ENCODE data around the gene EFHC2. TPM values are rescaled to one million over a fixed set of nuclear protein-coding genes. Genes with fewer than 3 reads are reported as not detected.

The EFHC2 gene, protein sequence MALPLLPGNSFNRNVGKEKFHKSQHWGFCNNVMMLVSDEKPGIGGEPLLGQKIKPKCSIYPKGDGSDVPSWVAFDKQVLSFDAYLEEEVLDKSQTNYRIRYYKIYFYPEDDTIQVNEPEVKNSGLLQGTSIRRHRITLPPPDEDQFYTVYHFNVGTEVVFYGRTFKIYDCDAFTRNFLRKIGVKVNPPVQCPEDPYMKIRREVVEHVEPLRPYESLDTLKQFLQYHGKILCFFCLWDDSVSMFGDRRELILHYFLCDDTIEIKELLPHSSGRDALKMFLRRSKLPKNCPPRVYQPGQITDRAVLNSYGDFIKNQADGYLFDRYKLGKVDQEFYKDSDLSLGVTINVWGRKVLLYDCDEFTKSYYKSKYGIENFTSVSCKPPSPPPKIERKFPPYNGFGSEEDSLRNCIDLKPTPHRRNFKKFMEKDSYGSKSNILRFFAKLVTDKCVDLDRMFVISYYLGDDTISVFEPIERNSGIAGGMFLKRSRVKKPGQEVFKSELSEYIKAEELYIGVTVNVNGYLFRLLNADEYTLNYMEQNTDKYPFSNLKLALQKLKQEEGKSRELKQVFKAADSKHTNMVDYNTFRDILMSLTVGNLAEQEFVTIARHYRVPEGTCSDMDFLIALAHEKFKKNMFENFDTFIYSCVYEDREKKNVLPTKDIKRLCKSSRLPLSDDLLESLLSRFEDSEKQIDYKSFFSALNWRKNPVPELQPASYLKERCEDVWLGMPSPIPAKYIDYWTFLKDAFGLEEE
- 23.1 TPM for polyA plus RNA-seq (2013)

DNA sequence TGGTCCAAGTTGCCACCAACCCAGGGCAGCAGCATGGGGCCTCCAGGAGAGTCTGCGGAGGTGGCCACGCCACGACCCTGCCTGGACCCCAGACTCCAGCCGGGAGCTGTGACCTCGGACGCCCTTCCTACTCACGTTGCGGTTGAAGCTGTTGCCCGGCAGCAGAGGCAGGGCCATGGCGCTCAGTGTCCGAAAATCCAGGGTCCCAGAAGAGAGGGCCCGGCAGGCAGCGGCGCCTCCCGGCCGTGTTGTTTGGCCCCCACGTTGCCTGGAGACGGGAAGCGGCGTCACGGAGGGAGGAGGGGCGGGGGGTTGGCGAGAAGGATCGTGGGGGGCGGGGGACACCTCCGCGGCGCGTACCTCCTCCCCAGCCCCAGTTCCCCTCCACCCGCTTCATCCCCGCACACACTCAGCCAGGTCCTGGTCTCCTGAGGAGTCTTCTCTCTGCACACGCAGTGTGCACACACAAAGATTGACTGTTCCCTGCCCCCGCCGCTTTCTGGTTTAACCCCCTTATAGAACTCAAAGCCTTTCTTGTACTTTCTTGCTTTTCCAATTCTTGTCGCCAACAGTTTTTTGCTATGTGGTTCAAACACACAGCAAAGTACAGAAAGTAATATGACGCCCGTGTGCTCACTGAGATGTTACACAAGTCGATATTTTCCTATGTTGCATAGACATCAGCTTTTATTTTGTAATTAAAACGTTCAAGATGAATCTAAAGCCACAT, at the start of gene EFHC2:
Gene EFHC2, minus strand, starts transcription at position 261 of the 730 bp plus-strand sequence. Its CDS starts 84 bp downstream, at position 177.
- Histone ChIP-seq H3K4me3 (ENCODE audit: control insufficient read depth in 1 of 7, extremely low read depth in 1 of 7, insufficient read depth in 4 of 7, low read depth in 2 of 7, low read length in 6 of 7) (peak within 1 kb of the TSS; percentile 31 to 91 (median 66)), H3K9me3 (ENCODE audit: control extremely low read depth in 1 of 5, control insufficient read depth in 4 of 5, insufficient read depth in 2 of 5, low read depth in 1 of 5, low read length in 4 of 5) (no peaks in the 10 kb centered on the region), H3K27ac (ENCODE audit: insufficient read depth in 1 of 2, low read depth in 1 of 2, low read length in 2 of 2, poor library complexity in 1 of 2, severe bottlenecking in 2 of 2) (peak within 1 kb of the TSS; percentile 96 to 98), H3K36me3 (ENCODE audit: control insufficient read depth in 4 of 4, insufficient read depth in 4 of 4, low read length in 3 of 4) (no peaks in the 10 kb centered on the region), H3K27me3 (replicated peaks in 2 of 5; ENCODE audit: control insufficient read depth in 4 of 5, insufficient read depth in 5 of 5, low read length in 4 of 5) (peaks cover 0 to 6% (median 0%) of the 10 kb centered on the region in 5 experiments), H3K4me1 (ENCODE audit: control extremely low read depth in 1 of 4, control insufficient read depth in 4 of 4, insufficient read depth in 4 of 4, low read length in 3 of 4) (peaks cover 8 to 46% (median 29%) of the 10 kb centered on the region in 4 experiments)
- ChIA-PET CTCF (no interaction called here), POLR2A (no interaction called here)
- DNase-seq = peak; percentile 61 to 72 (median 71)
- 4% methylated on average over 22 of the region's 39 CpGs for WGBS (ENCODE audit: insufficient coverage)

DNA sequence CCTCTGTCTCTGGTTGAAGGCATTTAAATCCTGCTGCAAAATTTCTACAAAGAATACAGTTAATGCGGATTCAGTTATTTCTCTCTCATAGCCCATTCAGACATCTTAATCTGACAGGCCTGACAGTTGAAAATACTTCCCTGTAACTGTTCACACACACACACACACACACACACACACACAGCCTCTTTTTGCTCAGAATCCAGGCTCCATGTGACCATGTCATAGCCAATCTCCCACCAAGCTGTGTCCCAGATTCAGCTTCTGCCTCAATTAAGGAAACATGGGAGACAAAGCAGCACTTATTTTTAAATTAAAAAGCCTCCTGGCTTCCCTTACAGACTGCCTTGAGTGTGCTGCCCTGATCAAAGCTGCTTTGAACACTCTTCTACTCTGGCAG, 49.3 kb upstream of the EFHC2 start:
- no peaks in the 10 kb centered on the region for H3K36me3 ChIP-seq (ENCODE audit: control insufficient read depth in 4 of 4, insufficient read depth in 4 of 4, low read length in 3 of 4)
- DNase-seq = no peak
- 91% methylated on average over 1 of the region's 1 CpG for WGBS (ENCODE audit: insufficient coverage)
- peaks cover 0 to 6% (median 4%) of the 10 kb centered on the region in 5 experiments for H3K9me3 ChIP-seq (ENCODE audit: control extremely low read depth in 1 of 5, control insufficient read depth in 4 of 5, insufficient read depth in 2 of 5, low read depth in 1 of 5, low read length in 4 of 5)
- peaks cover 0 to 7% (median 0%) of the 10 kb centered on the region in 5 experiments for H3K27me3 ChIP-seq (replicated peaks in 2 of 5; ENCODE audit: control insufficient read depth in 4 of 5, insufficient read depth in 5 of 5, low read length in 4 of 5)
- no peaks in the 10 kb centered on the region for H3K4me1 ChIP-seq (ENCODE audit: control extremely low read depth in 1 of 4, control insufficient read depth in 4 of 4, insufficient read depth in 4 of 4, low read length in 3 of 4)
- no peak overlapping the region for H3K4me3 ChIP-seq (ENCODE audit: control insufficient read depth in 1 of 7, extremely low read depth in 1 of 7, insufficient read depth in 4 of 7, low read depth in 2 of 7, low read length in 6 of 7)
- ChIA-PET CTCF (no interaction called here), POLR2A (no interaction called here)
- H3K27ac ChIP-seq (ENCODE audit: insufficient read depth in 1 of 2, low read depth in 1 of 2, low read length in 2 of 2, poor library complexity in 1 of 2, severe bottlenecking in 2 of 2) = no peak overlapping the region

DNA sequence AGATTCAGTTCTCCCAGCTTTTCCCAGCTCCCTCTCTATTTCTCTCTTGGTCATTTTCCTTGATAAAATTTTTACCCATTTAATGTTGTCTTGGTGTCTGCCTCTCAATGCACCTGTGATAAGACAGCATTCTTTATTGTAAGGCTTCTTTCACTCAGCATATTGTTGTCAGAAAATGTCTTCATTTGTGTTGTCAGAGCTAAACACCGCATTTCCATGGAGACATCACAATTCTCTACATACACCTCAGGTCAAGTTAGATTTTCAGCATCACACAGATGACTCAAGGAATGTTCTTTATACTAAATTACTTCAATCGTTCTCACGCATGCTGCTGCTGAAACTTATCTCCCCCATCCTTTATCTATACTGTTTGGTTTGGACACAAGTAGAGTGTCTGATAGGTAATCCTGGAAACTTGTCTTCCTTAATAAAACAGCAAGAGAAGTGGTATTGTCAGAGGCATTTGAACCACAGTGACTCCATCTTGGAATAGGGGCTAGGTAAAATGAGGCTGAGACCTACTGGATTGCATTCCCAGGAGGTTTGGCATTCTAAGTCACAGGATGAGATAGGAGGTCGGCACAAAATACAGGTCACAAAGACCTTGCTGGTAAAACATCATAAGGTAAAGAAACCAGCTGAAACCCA, 41.3 kb upstream of the EFHC2 start:
- Histone ChIP-seq H3K27me3 (replicated peaks in 2 of 5; ENCODE audit: control insufficient read depth in 4 of 5, insufficient read depth in 5 of 5, low read length in 4 of 5) (peaks cover 0 to 4% (median 0%) of the 10 kb centered on the region in 5 experiments), H3K27ac (ENCODE audit: insufficient read depth in 1 of 2, low read depth in 1 of 2, low read length in 2 of 2, poor library complexity in 1 of 2, severe bottlenecking in 2 of 2) (no peak overlapping the region), H3K4me3 (ENCODE audit: control insufficient read depth in 1 of 7, extremely low read depth in 1 of 7, insufficient read depth in 4 of 7, low read depth in 2 of 7, low read length in 6 of 7) (no peak overlapping the region), H3K4me1 (ENCODE audit: control extremely low read depth in 1 of 4, control insufficient read depth in 4 of 4, insufficient read depth in 4 of 4, low read length in 3 of 4) (no peaks in the 10 kb centered on the region), H3K36me3 (ENCODE audit: control insufficient read depth in 4 of 4, insufficient read depth in 4 of 4, low read length in 3 of 4) (no peaks in the 10 kb centered on the region), H3K9me3 (ENCODE audit: control extremely low read depth in 1 of 5, control insufficient read depth in 4 of 5, insufficient read depth in 2 of 5, low read depth in 1 of 5, low read length in 4 of 5) (no peaks in the 10 kb centered on the region)
- 82% methylated on average over 2 of the region's 4 CpGs for WGBS (ENCODE audit: insufficient coverage)
- ChIA-PET CTCF (no interaction called here), POLR2A (no interaction called here)
- no peak for DNase-seq

DNA sequence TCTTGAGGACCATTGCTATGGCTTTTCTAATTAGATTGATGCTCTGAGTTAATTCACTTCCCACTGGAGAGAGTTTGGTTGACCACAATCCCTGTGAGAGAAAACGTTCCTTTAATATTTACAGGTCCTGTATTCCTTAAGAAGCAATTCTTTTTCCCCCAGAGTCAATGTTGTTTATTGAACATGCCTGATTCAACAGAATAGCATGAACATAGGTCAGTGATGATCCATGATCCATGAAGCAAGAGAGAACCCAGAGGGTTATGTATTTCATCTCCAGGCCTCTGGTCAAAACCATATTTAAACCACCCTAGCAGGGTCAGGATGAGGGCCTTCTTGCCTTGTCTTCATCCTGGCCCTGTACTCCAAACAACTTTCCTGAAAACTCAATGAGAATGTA, 39.4 kb upstream of the EFHC2 start:
- Histone ChIP-seq H3K4me1 (ENCODE audit: control extremely low read depth in 1 of 4, control insufficient read depth in 4 of 4, insufficient read depth in 4 of 4, low read length in 3 of 4) (no peaks in the 10 kb centered on the region), H3K9me3 (ENCODE audit: control extremely low read depth in 1 of 5, control insufficient read depth in 4 of 5, insufficient read depth in 2 of 5, low read depth in 1 of 5, low read length in 4 of 5) (no peaks in the 10 kb centered on the region), H3K27ac (ENCODE audit: insufficient read depth in 1 of 2, low read depth in 1 of 2, low read length in 2 of 2, poor library complexity in 1 of 2, severe bottlenecking in 2 of 2) (no peak overlapping the region), H3K27me3 (replicated peaks in 2 of 5; ENCODE audit: control insufficient read depth in 4 of 5, insufficient read depth in 5 of 5, low read length in 4 of 5) (peaks cover 0 to 7% (median 0%) of the 10 kb centered on the region in 5 experiments), H3K36me3 (ENCODE audit: control insufficient read depth in 4 of 4, insufficient read depth in 4 of 4, low read length in 3 of 4) (no peaks in the 10 kb centered on the region), H3K4me3 (ENCODE audit: control insufficient read depth in 1 of 7, extremely low read depth in 1 of 7, insufficient read depth in 4 of 7, low read depth in 2 of 7, low read length in 6 of 7) (no peak overlapping the region)
- CTCF ChIA-PET = no interaction called here
- POLR2A ChIA-PET = no interaction called here
- WGBS (ENCODE audit: insufficient coverage) = no CpG with 5 or more reads among the region's 1 CpG
- DNase-seq = no peak

DNA sequence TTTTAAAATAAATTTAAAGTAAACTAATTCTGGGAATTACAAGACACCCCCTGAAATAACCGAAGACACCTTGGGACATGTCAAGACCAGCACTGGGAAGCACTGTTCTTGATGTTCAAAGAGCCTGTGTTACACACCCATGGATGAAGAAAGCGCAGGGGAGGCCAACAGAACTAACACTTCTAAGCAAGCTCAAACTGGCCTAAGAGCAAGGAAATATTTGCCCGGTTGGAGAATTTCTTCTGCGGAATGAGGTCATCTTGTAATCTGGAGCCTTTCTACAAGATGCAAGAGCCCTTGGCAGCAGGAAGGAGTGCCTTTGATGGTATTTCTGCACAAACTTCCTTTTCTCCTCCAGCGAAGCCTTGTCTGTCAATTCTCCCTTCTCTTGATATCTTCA, 9.3 kb upstream of the EFHC2 start:
- H3K4me3 ChIP-seq (ENCODE audit: control insufficient read depth in 1 of 7, extremely low read depth in 1 of 7, insufficient read depth in 4 of 7, low read depth in 2 of 7, low read length in 6 of 7) = no peak overlapping the region
- CTCF ChIA-PET = no interaction called here
- WGBS (ENCODE audit: insufficient coverage) = 60% methylated on average over 5 of the region's 5 CpGs

DNA sequence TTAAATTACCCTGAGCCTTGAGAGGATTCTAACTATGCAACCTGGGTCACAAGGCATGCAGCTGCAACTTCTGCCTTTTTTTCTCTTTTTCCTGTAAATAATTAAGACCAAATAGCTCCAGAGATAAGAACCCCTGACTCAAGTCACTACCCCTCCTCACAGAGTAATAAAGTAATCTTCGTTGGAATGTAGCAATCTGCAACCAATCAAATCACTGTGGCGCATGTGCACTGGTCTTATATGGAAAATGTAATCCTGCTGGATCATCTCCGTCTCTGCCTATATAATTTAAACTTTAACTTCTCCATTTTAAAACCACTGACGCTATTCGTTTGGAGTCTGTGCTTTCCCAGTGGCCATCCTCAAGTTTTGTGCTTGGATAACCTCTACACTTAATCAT, 6.1 kb upstream of the EFHC2 start:
- Histone ChIP-seq H3K36me3 (ENCODE audit: control insufficient read depth in 4 of 4, insufficient read depth in 4 of 4, low read length in 3 of 4) (no peaks in the 10 kb centered on the region), H3K27ac (ENCODE audit: insufficient read depth in 1 of 2, low read depth in 1 of 2, low read length in 2 of 2, poor library complexity in 1 of 2, severe bottlenecking in 2 of 2) (no peak overlapping the region), H3K4me3 (ENCODE audit: control insufficient read depth in 1 of 7, extremely low read depth in 1 of 7, insufficient read depth in 4 of 7, low read depth in 2 of 7, low read length in 6 of 7) (no peak overlapping the region), H3K4me1 (ENCODE audit: control extremely low read depth in 1 of 4, control insufficient read depth in 4 of 4, insufficient read depth in 4 of 4, low read length in 3 of 4) (peaks cover 11 to 28% (median 18%) of the 10 kb centered on the region in 4 experiments), H3K27me3 (replicated peaks in 2 of 5; ENCODE audit: control insufficient read depth in 4 of 5, insufficient read depth in 5 of 5, low read length in 4 of 5) (peaks cover 0 to 8% (median 0%) of the 10 kb centered on the region in 5 experiments), H3K9me3 (ENCODE audit: control extremely low read depth in 1 of 5, control insufficient read depth in 4 of 5, insufficient read depth in 2 of 5, low read depth in 1 of 5, low read length in 4 of 5) (no peaks in the 10 kb centered on the region)
- WGBS (ENCODE audit: insufficient coverage) = 52% methylated on average over 3 of the region's 5 CpGs
- peak in 2 of 3 donors; percentile 21 to 30 for DNase-seq
- ChIA-PET POLR2A (no interaction called here), CTCF (interaction anchor here (0.7 kb wide), 1 partner anchor 391 kb away, joined by 3 read pairs; no protein-coding TSS in a partner anchor)

More for the DNA sequence above, 9.3 kb upstream of the EFHC2 start:
- DNase-seq = no peak
- Histone ChIP-seq H3K27ac (ENCODE audit: insufficient read depth in 1 of 2, low read depth in 1 of 2, low read length in 2 of 2, poor library complexity in 1 of 2, severe bottlenecking in 2 of 2) (no peak overlapping the region), H3K27me3 (replicated peaks in 2 of 5; ENCODE audit: control insufficient read depth in 4 of 5, insufficient read depth in 5 of 5, low read length in 4 of 5) (peaks cover 0 to 8% (median 0%) of the 10 kb centered on the region in 5 experiments), H3K36me3 (ENCODE audit: control insufficient read depth in 4 of 4, insufficient read depth in 4 of 4, low read length in 3 of 4) (no peaks in the 10 kb centered on the region), H3K4me1 (ENCODE audit: control extremely low read depth in 1 of 4, control insufficient read depth in 4 of 4, insufficient read depth in 4 of 4, low read length in 3 of 4) (peaks cover 3 to 17% (median 7%) of the 10 kb centered on the region in 4 experiments), H3K9me3 (ENCODE audit: control extremely low read depth in 1 of 5, control insufficient read depth in 4 of 5, insufficient read depth in 2 of 5, low read depth in 1 of 5, low read length in 4 of 5) (no peaks in the 10 kb centered on the region)
- POLR2A ChIA-PET = no interaction called here

Measured in common myeloid progenitor, CD34-positive (primary cell).